HG02938 (cell line): ENCODE measurements around the gene SIRT6.
"Not testable (repeated sequence)": the region's sequence is repeated elsewhere in the genome, so short reads cannot be mapped to it uniquely, and the experiment has no call there.

Experiments
- ATAC-seq: cut with Tn5 transposase; IDR thresholded peaks from one replicate; pipeline ENCODE4 v1.9.1; 2021; ENCODE audit warnings: mild to moderate bottlenecking, moderate library complexity; ENCODE audit not compliant: unreplicated experiment

The SIRT6 gene

DNA sequence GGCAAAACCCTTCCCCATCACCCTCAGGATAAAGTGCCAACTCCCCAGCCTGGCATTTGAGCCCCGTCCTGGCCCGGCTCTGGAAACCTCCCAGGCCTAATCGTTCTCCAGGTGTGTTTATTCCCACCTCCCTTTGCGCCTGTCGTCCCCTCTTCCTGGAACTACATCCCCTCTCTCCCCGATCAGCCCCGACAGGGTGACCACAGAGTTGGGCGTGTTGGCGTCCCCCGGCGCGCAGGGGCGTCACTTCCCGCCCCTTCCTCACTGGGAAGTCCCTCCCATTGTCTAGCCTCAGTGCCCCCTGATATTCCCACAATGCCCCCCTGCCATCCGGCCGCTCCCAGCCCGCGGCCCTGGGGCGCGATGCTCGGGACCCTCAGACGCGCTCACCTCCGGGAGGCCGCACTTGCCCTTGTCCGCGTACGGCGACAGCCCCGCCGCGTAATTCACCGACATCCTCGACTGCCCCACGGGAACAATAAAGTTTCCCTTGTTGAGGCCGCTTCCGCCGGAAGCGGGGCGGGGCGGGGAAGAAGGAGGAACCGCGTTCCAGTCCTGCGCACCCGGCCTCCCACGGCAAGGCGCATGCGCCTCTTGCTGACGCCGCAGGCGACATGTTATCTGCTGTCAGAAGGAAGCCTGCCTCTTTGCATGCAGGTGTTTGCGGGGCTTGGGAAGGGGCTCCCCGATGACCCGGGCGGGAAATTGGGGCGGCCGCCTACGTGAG lies at the start of gene SIRT6, which contains the start of gene ANKRD24:
Gene SIRT6, minus strand, starts transcription at position 480 of the 727 bp plus-strand sequence. Its CDS starts 24 bp downstream, at position 456.
Gene ANKRD24, plus strand, starts transcription at position 606 of the 727 bp plus-strand sequence. CDS start 3,737 bp downstream, outside the sequence.
- peak; percentile 70 for ATAC-seq

DNA sequence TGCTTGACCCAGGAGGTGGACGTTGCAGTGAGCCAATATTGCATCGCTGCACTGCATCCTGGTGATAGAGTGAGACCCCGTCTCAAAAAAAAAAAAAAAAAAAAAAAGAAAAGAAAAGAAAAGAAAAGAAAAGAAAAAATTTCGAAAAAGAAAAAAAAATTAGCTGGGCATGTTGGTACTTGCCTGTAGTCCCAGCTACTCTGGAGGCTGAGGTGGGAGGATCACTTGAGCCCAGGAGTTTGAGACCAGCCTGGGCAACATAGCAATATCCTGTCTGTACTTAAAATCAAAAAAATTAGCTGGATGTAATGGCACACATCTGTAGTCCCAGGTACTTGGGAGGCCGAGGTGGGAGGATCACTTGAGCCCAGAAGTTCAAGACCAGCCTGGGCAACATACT lies 49.8 kb upstream of the SIRT6 start:
- not testable (repeated sequence) for ATAC-seq

DNA sequence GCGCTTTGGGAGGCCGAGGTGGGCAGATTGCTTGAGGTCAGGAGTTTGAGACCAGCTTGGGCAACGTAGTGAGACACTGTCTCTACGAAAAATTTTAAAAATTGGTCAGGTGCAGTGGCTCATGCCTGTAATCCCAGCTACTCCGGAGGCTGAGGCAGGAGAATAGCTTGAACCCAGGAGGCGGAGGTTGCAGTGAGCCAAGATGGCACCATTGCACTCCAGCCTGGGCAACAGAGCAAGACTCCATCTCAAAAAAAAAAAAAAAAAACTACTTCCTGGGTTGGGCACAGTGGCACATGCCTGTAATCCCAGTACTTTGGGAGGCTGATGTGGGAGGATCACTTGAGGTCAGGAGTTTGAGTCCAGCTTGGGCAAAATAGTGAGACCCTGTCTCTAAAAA lies 49.2 kb upstream of the SIRT6 start:
- ATAC-seq: not testable (repeated sequence)

DNA sequence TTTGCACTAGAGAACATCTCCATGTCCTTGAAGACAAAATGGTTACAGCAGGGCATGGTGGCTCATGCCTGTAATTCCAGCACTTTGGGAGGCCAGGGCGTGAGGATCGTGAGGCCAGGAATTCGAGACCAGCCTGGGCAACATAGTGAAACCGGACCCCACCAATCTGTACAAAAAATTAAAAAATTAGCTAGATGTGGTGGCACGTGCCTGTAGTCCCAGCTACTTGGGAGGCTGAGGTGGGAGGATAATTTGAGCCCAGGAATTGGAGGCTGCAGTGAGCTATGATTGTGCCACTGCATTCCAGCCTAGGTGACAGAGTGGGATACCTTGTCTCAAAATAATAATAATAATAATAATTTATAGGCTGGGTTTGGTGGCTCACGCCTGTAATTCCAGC lies 47.9 kb upstream of the SIRT6 start:
- not testable (repeated sequence) for ATAC-seq

DNA sequence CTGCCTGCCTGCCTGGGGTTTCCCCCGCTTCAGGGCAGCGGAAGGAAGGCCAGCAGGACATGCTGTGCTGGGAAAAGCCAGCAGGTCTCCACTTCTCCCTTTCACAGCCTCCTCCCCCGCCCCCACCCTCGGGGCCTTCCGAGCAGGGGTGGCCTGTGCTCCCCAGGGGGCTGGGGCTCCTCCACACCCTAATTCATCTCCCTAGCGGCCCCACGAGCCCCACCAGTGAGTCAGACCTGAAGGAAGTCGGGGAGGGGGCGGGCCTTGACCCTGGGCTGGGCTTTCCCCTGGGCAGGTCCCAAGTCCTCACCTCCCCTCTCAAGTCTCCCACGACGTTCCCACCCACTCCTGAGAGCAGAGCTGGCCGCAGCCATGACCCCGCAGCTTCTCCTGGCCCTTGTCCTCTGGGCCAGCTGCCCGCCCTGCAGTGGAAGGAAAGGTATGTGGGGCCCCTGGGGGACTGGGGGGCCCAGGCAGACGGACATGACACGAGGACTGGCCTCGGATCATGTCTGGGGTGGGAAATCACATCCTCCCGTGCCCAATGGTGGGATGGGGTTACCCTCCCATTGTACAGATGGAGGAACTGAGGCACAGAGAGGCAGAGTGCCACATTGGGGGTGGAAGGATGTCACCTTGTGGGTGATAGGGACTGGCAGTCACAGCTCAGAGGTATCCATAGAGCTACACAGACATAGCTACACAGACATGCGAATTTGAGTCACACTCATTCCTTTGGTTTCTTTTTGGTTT lies 47.0 kb upstream of the SIRT6 start, which contains the start of gene EBI3:
Gene EBI3, plus strand, starts transcription at position 345 of the 753 bp plus-strand sequence. Its CDS starts 28 bp downstream, at position 373.
- ATAC-seq: no peak

DNA sequence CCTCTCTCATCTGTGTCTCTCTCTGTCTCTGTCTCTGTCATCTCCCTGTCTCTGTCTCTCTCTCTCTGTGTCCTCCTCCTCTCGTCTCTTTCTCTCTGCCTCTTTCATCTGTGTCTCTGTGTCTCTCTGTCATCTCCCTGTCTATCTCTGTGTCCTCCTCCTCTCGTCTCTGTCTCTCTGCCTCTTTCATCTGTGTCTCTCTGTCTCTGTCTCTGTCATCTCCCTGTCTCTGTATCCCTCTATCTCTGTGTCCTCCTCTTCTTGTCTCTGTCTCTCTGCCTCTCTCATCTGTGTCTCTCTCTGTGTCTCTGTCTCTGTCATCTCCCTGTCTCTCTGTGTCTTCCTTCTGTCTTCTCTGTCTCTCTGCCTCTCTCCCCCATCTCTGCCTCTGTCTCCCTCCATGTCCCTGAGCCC lies 46.4 kb upstream of the SIRT6 start:
- ATAC-seq: no peak

DNA sequence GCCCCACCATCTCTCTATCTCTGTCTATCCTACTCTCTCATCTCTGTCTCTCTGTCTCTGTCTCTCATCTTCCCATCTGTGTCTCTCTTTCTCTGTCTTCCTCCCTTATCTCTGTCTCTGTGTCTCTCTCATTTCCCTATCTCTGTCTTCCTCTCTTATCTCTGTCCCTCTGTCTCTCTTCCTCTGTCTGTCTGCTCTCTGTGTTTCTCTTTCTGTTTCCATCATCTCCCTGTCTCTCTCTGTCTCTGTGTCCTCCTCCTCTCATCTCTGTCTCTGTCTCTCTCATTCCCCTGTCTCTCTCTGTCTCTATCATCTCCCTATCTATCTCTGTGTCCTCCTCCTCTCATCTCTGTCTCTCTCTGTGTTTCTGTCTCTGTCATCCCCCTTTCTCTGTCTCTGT lies 45.4 kb upstream of the SIRT6 start:
- no peak for ATAC-seq

DNA sequence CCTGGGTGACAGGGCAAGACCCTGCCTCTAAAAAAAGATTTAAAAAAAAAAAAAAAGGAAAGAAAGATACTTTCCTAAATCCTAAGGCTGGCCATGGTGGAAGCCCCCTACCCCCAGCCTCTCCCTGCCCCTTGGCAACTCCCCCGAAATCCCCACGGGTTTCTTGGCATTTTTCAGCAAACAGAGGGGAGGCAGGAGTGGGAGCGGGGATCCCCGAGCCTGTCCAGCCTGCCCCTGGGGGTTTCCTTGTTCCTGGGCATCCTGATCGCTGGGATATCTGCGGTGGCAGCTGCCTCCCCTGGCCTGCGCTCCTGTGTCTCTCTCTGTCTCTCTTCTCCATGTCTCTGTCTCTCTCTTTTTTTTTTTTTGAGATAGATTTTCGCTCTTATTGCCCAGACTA lies 43.5 kb upstream of the SIRT6 start:
- ATAC-seq: no peak

DNA sequence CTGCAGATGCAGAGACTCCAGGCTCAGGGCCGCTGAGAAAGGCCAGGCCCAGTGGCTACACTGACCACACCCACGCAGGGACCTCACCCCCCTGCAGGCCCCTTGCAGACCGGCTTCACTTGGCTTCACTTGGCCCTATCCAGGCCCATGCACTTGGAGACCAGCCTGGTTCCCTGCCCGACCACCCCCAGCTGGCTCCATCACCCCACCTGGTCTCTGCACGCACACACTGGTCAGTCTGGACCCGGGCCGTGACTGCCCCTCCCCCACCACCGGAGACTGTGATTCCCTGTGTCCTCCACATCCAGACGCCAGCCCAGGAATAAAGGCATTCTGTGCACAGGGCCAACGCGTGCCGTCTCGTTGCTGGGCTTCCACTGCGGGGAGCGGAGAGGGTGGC lies 42.1 kb upstream of the SIRT6 start:
- ATAC-seq: no peak

DNA sequence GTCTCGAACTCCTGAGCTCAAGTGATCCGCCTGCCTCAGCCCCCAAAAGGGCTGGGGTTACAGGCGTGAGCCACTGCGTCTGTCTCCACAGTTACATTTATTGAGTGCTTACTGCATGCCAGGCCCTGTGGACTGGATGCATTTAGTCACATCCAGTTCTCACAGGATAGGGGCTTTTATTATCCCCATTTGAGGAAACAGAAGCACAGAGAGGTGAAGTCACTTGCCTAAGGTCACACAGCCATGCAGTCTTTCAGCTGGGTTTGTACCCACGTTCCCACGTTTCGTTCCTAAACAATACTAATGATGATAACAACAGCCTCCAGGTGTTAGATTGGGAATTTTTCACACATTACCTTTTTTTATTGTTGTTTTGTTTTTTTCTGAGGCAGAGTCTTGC lies 37.8 kb upstream of the SIRT6 start:
- ATAC-seq: no peak

DNA sequence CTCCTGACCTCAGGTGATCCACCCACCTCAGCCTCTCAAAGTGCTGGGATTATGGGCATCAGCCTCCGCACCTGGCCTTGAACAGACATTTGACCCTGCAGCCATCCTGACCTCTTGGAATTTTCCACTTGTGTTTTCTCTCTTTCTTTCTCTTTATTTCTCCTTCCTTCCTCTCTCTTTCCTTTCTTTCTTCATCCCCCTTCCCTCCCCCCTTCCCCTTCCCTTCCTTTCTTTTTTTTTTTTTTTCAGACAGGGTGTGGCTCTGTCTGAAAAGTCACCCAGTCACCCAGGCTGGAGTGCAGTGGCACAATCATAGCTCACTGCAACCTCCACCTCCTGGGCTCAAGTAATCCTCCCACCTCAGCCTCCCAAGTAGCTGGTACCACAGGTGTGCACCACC lies 36.2 kb upstream of the SIRT6 start:
- not testable (repeated sequence) for ATAC-seq

DNA sequence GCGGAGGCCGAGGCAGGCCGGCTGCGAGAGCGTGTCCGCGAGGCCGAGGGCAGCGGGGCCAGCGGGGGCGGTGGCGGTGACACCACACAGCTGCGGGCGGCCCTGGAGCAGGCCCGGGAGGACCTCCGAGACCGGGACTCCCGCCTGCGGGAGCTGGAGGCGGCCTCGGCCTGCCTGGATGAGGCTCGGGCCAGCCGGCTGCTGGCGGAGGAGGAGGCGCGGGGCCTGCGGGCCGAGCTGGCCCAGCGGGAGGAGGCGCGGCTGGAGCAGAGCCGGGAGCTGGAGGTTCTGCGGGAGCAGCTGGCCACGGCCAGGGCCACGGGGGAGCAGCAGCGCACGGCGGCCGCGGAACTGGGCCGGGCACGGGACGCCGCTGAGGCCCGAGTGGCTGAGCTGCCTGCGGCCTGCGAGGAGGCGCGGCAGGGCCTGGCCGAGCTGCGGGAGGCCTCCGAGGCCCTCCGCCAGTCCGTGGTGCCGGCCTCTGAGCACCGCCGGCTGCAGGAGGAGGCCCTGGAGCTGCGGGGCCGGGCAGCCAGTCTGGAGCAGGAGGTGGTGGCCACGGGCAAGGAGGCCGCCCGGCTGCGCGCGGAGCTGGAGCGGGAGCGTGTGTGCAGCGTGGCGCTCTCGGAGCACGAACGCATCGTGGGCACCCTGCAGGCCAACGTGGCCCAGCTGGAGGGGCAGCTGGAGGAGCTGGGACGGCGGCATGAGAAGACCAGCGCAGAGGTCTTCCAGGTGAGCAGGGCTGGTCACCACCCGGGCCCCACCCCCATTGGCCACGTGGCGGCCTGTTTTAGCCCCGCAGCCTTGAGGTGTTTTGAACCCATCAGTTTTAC lies 35.3 kb upstream of the SIRT6 start:
- no peak for ATAC-seq

DNA sequence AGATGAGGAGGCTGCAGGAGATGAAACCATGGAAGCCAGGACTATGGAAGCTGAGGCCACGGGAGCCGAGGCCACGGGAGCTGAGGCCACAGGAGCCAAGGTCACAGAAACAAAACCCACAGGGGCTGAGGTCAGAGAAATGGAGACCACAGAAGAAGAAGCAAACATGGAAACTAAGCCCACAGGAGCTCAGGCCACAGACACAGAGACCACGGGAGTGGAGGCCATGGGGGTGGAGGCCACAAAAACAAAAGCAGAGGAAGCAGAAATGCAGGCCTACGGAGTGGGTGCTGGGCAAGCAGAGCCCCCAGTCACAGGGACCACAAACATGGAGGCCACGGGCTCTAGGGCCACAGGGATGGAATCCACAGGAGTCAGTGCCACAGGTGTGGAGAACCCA lies 34.5 kb upstream of the SIRT6 start:
- no peak for ATAC-seq

DNA sequence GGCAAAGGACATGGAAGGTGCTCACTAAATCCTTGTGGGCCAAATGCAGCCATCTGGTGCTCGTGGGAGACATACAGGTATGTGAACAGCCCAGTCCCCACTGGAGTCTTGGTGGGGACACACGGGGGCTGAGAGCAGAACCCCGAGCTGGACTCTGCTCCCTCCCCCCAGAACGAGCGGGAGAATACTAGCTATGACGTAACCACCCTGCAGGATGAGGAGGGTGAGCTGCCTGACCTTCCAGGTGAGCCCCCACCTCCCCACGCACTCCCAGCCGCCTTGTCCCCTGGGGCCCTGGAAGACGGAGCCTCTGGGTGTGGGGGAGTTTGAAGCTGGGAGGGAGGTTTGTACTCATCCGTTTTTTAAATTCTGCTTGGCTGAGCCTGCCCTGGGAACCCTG lies 33.4 kb upstream of the SIRT6 start:
- no peak for ATAC-seq

DNA sequence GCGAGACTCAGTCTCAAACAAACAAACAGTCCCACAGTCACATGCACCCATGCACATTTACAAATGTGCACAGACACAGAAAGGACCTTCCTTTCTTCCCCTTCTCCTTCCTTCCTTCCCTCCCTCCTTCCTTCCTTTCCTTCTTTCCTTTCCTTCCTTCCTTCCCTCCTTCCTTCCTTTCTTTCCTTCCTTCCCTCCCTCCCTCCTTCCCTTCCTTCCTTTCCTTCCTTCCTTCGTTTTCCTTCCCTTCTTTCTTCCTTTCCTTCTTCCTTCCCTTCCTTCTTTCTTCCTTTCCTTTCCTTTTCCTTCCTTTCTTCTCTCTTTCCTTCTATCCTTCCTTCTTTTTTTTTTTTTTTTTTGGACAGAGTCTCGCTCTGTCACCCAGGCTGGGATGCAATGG lies 30.8 kb upstream of the SIRT6 start:
- ATAC-seq: no peak

DNA sequence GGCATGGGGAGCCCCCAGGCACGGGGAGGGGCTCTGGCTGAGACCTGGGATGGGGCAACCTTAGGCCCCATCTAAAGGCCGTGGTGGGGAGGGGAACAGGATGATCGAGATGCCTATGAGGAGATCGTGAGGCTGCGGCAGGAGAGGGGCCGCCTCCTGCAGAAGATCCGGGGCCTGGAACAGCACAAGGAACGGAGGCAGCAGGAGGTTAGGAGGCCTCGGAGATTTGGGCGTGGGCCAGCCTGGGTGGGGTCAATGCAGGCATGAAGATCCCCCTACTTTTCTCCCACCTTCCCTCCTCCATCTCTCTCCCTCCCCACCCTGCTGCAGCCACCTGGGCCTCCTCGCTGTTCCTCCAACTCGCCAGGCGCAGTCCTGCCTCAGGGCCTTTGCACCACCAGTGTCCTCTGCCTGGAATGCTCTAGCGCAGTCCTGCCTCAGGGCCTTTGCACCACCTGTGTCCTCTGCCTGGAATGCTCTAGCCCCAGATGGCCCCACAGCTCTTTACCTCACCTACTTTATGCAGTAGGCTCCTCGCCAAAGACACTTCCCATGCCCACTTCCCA lies 27.9 kb upstream of the SIRT6 start:
- ATAC-seq: no peak

DNA sequence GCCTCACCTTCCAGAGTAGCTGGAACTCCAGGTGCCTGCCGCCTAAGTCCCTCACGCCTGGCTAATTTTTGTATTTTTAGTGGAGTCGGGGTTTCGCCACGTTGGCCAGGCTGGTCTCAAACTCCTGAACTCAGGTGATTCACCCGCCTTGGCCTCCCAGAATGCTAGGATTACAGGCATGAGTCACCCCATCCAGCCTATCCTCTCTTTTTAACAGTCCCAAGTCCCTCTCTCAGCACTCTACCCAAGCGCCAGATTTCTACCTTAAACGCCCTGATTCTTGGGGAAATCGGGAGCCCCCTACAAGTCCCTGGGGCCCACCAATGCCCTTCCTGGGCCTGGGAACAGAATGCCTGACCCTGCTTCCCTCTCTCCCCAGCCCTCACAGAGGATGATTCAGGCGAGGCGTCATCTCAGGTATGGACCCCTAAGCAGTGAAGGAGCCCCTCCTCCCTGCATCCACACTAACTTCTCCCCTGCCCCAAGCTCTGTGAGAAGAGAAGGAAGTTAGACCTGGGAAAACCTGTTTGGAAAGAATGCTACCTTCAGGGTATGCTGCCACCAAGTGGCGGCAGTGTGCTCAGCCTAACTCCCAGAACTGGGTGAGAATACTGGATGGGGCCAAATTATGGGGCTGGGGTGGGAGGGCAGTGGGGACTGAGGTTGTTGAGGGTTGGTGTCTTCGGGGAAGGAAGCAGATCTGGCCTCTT lies 26.2 kb upstream of the SIRT6 start:
- no peak for ATAC-seq

DNA sequence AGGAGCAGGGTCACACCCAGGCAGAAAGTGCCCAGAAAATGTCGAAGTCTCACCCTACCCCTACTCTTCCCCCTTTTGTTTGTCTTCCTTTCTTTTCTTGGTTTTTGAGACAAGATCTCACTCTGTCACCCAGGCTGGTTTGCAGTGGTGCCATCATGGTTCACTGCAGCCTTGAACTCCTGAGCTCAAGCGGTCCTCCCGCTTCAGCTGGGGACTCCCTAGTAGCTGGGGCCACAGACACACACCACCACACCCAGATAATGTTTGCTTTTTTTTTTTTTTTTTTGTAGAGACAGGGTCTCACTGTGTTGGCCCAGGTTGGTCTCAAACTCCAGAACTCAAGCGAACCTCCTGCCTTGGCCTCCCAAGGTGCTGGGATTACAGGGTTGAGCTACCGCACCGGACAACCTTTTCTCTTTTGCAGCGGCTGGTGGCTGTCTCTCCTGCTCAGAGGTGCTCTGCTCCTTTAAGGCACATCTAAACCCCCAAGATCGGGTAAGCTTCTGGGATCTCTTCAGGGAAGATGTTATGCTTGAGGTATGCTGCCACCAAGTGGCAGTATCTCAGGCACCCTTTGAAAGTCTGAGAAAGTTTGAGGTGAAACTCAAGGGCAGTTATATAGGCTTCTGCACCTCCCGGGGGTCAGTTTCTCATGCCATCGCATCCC lies 24.6 kb upstream of the SIRT6 start:
- no peak for ATAC-seq

DNA sequence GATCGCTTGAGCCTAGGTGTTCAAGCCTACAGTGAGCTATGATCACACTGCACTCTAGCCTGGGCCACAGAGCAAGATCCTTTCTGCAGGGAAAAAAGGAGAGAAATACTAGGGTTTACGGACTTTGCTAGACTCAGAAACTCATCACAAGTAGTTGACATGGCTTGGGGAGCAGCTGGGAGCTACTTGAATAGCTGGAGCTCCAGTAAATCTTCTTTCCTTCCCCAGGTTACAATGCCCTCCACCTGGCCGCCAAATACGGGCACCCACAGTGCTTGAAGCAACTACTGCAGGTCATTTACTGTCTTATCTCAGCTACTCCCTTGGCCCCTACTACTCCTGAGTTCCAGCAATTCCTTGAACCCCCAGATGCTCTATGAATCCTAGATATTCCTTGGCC lies 19.4 kb upstream of the SIRT6 start:
- ATAC-seq: no peak
